Measurements from ENCODE around the gene PEA15. TPM values are rescaled to one million over a fixed set of nuclear protein-coding genes. Genes with fewer than 3 reads are reported as not detected.

The PEA15 gene
- total and polyA plus RNA-seq, 4 donors = 76.0 to 261 (median 136) TPM

GRCh38 chr1:160219062-160219929, 14.1 kb downstream of the PEA15 start:
- DNase-seq = peak; percentile 62 to 81 (median 78)
- H3K9ac ChIP-seq (ENCODE audit: insufficient read depth in 1 of 2, low read length in 2 of 2) = no peak overlapping the region
- H3K27ac ChIP-seq (ENCODE audit: low read depth in 1 of 2, low read length in 1 of 2) = peak overlapping the region; percentile 46 to 52

GRCh38 chr1:160220301-160220700, 15.1 kb downstream of the PEA15 start:
- no peak overlapping the region for H3K9ac ChIP-seq (ENCODE audit: insufficient read depth in 1 of 2, low read length in 2 of 2)
- 78 to 94% methylated on average over 2 of the region's 2 CpGs for WGBS, 2 donors
- H3K27ac ChIP-seq (ENCODE audit: low read depth in 1 of 2, low read length in 1 of 2) = peak overlapping the region in 1 of 2 donors; percentile 46
- no peaks in the 10 kb centered on the region for H3K27me3 ChIP-seq (ENCODE audit: control insufficient read depth in 3 of 3, insufficient read depth in 3 of 3, low read length in 2 of 3)
- no peak overlapping the region for H3K4me3 ChIP-seq
- DNase-seq (no peak), ATAC-seq (ENCODE audit: insufficient read depth, low FRiP score) (no peak)
- peaks cover 0 to 23% (median 6%) of the 10 kb centered on the region in 5 donors for H3K4me1 ChIP-seq (ENCODE audit: control insufficient read depth in 5 of 5, insufficient read depth in 5 of 5, low read length in 5 of 5)
- peaks cover 51 to 64% (median 55%) of the 10 kb centered on the region in 4 donors for H3K36me3 ChIP-seq (ENCODE audit: control insufficient read depth in 4 of 4, insufficient read depth in 4 of 4, low read length in 4 of 4)
- H3K9me3 ChIP-seq (ENCODE audit: control insufficient read depth in 4 of 4, insufficient read depth in 3 of 4, low read length in 3 of 4) = no peaks in the 10 kb centered on the region
- TF ChIP-seq CTCF (IDR thresholded peaks at IDR 0.05; ENCODE audit: control extremely low read depth, extremely low read depth) = no peak

More at GRCh38 chr1:160219062-160219929, 14.1 kb downstream of the PEA15 start:
- no peak overlapping the region for H3K4me3 ChIP-seq
- ATAC-seq (ENCODE audit: insufficient read depth, low FRiP score) = no peak
- 71 to 85% methylated on average over 4 of the region's 4 CpGs for WGBS, 2 donors
- peak; percentile 31 for TF ChIP-seq CTCF (IDR thresholded peaks at IDR 0.05; ENCODE audit: control extremely low read depth, extremely low read depth)
- no peaks in the 10 kb centered on the region for H3K9me3 ChIP-seq (ENCODE audit: control insufficient read depth in 4 of 4, insufficient read depth in 3 of 4, low read length in 3 of 4)
- H3K36me3 ChIP-seq (ENCODE audit: control insufficient read depth in 4 of 4, insufficient read depth in 4 of 4, low read length in 4 of 4) = peaks cover 48 to 61% (median 50%) of the 10 kb centered on the region in 4 donors
- H3K27me3 ChIP-seq (ENCODE audit: control insufficient read depth in 3 of 3, insufficient read depth in 3 of 3, low read length in 2 of 3) = no peaks in the 10 kb centered on the region
- H3K4me1 ChIP-seq (ENCODE audit: control insufficient read depth in 5 of 5, insufficient read depth in 5 of 5, low read length in 5 of 5) = peaks cover 0 to 23% (median 6%) of the 10 kb centered on the region in 5 donors

- no peak for TF ChIP-seq CTCF (IDR thresholded peaks at IDR 0.05; ENCODE audit: control extremely low read depth, extremely low read depth)
- ATAC-seq (ENCODE audit: insufficient read depth, low FRiP score) (no peak), DNase-seq (no peak)
- H3K27me3 ChIP-seq (ENCODE audit: control insufficient read depth in 3 of 3, insufficient read depth in 3 of 3, low read length in 2 of 3) = no peaks in the 10 kb centered on the region
- H3K27ac ChIP-seq (ENCODE audit: low read depth in 1 of 2, low read length in 1 of 2) = no peak overlapping the region
- no peaks in the 10 kb centered on the region for H3K9me3 ChIP-seq (ENCODE audit: control insufficient read depth in 4 of 4, insufficient read depth in 3 of 4, low read length in 3 of 4)
- H3K4me1 ChIP-seq (ENCODE audit: control insufficient read depth in 5 of 5, insufficient read depth in 5 of 5, low read length in 5 of 5) = peaks cover 0 to 23% (median 6%) of the 10 kb centered on the region in 5 donors
- no peak overlapping the region for H3K4me3 ChIP-seq
- H3K9ac ChIP-seq (ENCODE audit: insufficient read depth in 1 of 2, low read length in 2 of 2) = no peak overlapping the region
- peaks cover 45 to 64% (median 54%) of the 10 kb centered on the region in 4 donors for H3K36me3 ChIP-seq (ENCODE audit: control insufficient read depth in 4 of 4, insufficient read depth in 4 of 4, low read length in 4 of 4)
Observed at GRCh38 chr1:160221089-160221488, 15.9 kb downstream of the PEA15 start.

Data from lung (tissue), 12 donors.